Esophagus squamous epithelium (tissue), 5 donors: ENCODE results near the gene ARMC9. TPM values are rescaled to one million over a fixed set of nuclear protein-coding genes. Genes with fewer than 3 reads are reported as not detected.

Experiments
- DNase-seq: peaks from one replicate; lab custom pipeline; 2025; lab: John Stamatoyannopoulos, UW
- H3K27ac ChIP-seq, 4 donors: fragments of 200-600 bp; sonication (generic); one replicate each; pipeline ENCODE4 v1.5.1; 2016 to 2019; ENCODE audit warnings: mild to moderate bottlenecking in 1 of 4
- H3K27me3 ChIP-seq, 4 donors: fragments of 200-600 bp; sonication (generic); 1 replicate in 3 of 4; 2 replicates in 1 of 4; pipeline versions ENCODE4 v1.5.1 to v1.6.0; 2017 to 2021; ENCODE audit warnings: antibody characterized with exemption in 1 of 4
- H3K36me3 ChIP-seq, 3 donors: fragments of 200-600 bp; sonication (generic); one replicate each; pipeline ENCODE4 v1.5.1; 2016 to 2019
- H3K4me1 ChIP-seq, 3 donors: fragments of 200-600 bp; sonication (generic); one replicate each; pipeline ENCODE4 v1.5.1; 2017 to 2019
- H3K4me3 ChIP-seq, 4 donors: fragments of 200-600 bp; sonication (generic); 1 replicate in 3 of 4; 2 replicates in 1 of 4; pipeline ENCODE4 v1.5.1; 2016 to 2019; ENCODE audit warnings: mild to moderate bottlenecking in 2 of 4, moderate library complexity in 1 of 4
- H3K9me3 ChIP-seq, 3 donors: fragments of 200-600 bp; sonication (generic); one replicate each; pipeline ENCODE4 v1.5.1; 2016 to 2019
- POLR2A ChIP-seq, 4 donors: fragments of 450-650 bp; IDR thresholded peaks; one replicate each; pipeline ENCODE4 v1.6.1; 2017; ENCODE audit warnings: antibody characterized with exemption in 4 of 4, mild to moderate bottlenecking in 4 of 4, moderate library complexity in 3 of 4
- WGBS, 2 donors: methylation state at CpG; one replicate each; pipeline ENCODE4 v1.1.5; 2018; 5-methylcytosine and 5-hydroxymethylcytosine counted together
- intact Hi-C: fragments of 100-400 bp; cut with DNase I; formaldehyde crosslinking; loops from one replicate; pipeline ENCODE4 v1.15.0; 2022
- total RNA-seq, 4 donors: library from RNA; depleted of rRNA; stranded (reverse); fragments of >200 nt; gene quantifications; one replicate each; pipeline ENCODE4 v1.1.0, GENCODE V29; 2016
- TF ChIP-seq, protein P1 (sequence below), 6 experiments: fragments of 450-650 bp in 4 of 6; fragments of 200-600 bp in 2 of 6; sonication (generic) in 2 of 6; IDR thresholded peaks; one replicate each; pipeline ENCODE4 v1.5.1; 2016 to 2019; ENCODE audit warnings: antibody characterized with exemption in 6 of 6, mild to moderate bottlenecking in 4 of 6, moderate library complexity in 4 of 6
- donor health status: DM: yes; HTN: yes; CAD: no.

ARMC9 gene
- total RNA-seq, 4 donors from 2014 or later: 2.1 to 13.9 (median 3.9) TPM

DNA sequence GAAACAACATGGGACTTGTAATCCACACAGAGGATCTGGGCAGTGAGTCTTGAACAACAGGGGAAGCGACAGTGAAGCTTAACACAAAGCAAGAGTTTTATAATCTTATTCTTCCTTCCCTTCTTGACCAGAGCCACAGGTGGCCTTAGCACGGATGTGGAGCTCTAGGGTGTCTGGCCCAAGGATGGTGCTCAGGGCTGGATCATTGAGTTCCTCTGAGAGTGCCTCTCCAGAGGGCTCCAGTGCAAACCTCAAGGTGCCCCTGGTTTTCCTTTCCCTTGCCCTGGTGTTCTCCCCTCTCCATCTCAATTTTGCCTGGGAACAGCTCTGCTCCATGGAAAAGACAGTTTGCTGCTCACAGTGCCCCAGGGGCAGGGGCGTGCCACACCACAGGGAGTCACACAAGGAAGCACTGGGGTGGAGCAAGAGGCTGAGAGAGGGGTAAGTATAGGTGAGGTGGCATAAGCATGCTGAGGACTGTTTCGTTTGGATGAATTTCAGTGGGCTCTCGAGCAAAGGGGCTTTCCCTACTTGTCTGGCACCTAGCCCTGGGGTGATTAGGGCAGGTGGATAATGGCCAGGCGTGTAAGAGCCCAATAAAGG lies 108.5 kb downstream of the ARMC9 start:
- no peaks in the 10 kb centered on the region for H3K27me3 ChIP-seq
- peaks cover 0 to 5% (median 0%) of the 10 kb centered on the region in 3 donors for H3K4me1 ChIP-seq
- no peaks in the 10 kb centered on the region for H3K9me3 ChIP-seq
- H3K27ac ChIP-seq: no peak overlapping the region
- intact Hi-C loops: no loop called here
- WGBS, 2 donors: 53 to 71% methylated on average over 4 to 5 of the region's 6 CpGs
- no peak for DNase-seq
- TF ChIP-seq POLR2A (IDR thresholded peaks at IDR 0.05): no peak
- TF ChIP-seq, protein P1, sequence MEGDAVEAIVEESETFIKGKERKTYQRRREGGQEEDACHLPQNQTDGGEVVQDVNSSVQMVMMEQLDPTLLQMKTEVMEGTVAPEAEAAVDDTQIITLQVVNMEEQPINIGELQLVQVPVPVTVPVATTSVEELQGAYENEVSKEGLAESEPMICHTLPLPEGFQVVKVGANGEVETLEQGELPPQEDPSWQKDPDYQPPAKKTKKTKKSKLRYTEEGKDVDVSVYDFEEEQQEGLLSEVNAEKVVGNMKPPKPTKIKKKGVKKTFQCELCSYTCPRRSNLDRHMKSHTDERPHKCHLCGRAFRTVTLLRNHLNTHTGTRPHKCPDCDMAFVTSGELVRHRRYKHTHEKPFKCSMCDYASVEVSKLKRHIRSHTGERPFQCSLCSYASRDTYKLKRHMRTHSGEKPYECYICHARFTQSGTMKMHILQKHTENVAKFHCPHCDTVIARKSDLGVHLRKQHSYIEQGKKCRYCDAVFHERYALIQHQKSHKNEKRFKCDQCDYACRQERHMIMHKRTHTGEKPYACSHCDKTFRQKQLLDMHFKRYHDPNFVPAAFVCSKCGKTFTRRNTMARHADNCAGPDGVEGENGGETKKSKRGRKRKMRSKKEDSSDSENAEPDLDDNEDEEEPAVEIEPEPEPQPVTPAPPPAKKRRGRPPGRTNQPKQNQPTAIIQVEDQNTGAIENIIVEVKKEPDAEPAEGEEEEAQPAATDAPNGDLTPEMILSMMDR (IDR thresholded peaks at IDR 0.05): no peak
- H3K4me3 ChIP-seq: no peak overlapping the region
- H3K36me3 ChIP-seq: no peaks in the 10 kb centered on the region

DNA sequence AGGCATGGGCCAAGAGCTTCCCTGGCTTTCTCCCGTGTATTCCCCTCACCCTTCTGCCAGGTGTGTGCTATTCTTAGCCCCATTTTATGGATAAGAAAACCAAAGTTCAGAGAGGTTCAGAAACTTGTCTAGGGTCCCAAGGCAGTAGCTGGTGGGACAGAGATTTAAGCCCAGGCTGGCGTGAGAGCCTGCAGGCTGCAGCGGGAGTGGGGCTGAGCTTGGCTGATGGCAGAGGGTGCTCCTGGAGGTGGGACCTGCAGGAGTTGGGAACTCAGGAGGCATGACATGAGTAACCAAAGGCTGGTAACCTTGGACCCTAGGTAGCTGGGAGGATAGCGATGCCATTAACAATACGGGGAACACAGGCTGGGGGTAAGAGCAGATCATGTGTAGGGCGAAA lies 109.8 kb downstream of the ARMC9 start:
- Histone ChIP-seq H3K27ac (no peak overlapping the region), H3K4me3 (no peak overlapping the region), H3K36me3 (no peaks in the 10 kb centered on the region), H3K4me1 (peaks cover 0 to 5% (median 0%) of the 10 kb centered on the region in 3 donors), H3K9me3 (no peaks in the 10 kb centered on the region), H3K27me3 (no peaks in the 10 kb centered on the region)
- no peak for TF ChIP-seq POLR2A (IDR thresholded peaks at IDR 0.05)
- TF ChIP-seq, protein P1 (IDR thresholded peaks at IDR 0.05): no peak
- no peak for DNase-seq
- 97 to 100% methylated on average over 3 to 6 of the region's 6 CpGs for WGBS, 2 donors
- intact Hi-C loops: no loop called here

DNA sequence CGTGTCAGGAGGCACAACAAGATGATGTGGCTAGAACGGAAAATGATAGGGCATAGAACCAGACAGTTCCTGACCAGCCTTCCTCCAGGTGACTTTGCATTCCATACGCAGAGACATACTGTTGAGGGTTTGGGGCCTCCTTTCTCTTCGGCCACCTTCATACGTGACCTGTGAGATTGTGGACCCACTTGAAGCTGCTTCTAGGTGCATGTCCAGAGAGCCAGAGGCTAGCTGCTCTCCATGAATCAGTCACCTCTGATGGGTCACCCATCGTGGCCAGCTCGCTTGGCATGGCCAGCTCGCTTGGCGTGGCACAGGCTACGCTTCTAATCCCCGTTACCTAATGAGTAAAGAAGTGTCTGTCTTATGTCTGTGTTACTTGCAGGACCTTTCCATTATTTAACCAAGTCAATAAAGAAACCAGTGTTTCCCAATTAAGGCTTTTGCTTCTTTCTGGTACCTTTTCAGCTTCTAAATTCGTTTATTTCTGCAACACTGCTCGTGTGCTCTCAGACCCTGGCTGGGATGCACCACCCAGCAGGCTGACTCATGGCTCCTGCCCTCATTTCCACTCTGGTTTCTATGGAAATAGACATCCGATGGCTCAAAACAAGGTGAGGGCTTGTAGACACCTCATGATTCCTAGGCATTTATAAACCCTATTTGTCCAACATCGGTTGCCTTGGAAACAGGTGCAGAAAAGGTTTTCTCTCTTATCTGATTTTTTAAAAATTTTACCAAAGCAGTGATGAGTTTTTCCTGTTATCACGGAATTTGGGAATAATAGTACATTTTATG lies 110.4 kb downstream of the ARMC9 start:
- no peak overlapping the region for H3K27ac ChIP-seq
- H3K27me3 ChIP-seq: no peaks in the 10 kb centered on the region
- intact Hi-C loops: no loop called here
- no peaks in the 10 kb centered on the region for H3K9me3 ChIP-seq
- TF ChIP-seq, protein P1 (IDR thresholded peaks at IDR 0.05): no peak
- no peak for TF ChIP-seq POLR2A (IDR thresholded peaks at IDR 0.05)
- no peaks in the 10 kb centered on the region for H3K36me3 ChIP-seq
- DNase-seq: no peak
- no peak overlapping the region for H3K4me3 ChIP-seq
- H3K4me1 ChIP-seq: peaks cover 0 to 5% (median 0%) of the 10 kb centered on the region in 3 donors
- 86 to 89% methylated on average over 16 of the region's 16 CpGs for WGBS, 2 donors

DNA sequence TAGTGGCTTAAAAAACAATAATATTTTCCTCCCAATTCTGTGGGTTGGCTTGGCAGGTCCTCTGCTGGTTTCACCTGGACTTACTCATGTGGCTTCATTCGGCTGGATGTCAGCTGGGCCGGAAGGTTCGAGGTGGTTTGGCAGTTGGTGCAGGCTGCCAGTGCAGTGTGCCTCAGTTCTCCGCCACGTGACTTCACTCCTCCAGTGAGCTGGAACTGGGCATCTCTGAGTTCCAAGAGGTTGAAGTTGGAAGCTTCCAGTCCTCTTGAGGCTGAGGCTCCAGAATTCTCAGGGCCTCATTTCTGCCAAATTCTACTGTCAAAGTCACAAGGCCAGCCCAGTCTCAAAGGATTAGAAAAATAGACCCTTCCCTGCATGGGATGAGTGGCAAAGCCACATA lies 113.6 kb downstream of the ARMC9 start:
- 92% methylated on average over 2 of the region's 5 CpGs; no CpG with 5 or more reads in 1 of the 2 donors for WGBS, 2 donors
- DNase-seq: no peak
- H3K27ac ChIP-seq: no peak overlapping the region
- intact Hi-C loops: no loop called here
- no peak overlapping the region for H3K4me3 ChIP-seq
- peaks cover 0 to 2% (median 0%) of the 10 kb centered on the region in 3 donors for H3K4me1 ChIP-seq
- no peaks in the 10 kb centered on the region for H3K36me3 ChIP-seq
- TF ChIP-seq POLR2A (IDR thresholded peaks at IDR 0.05): no peak
- TF ChIP-seq, protein P1 (IDR thresholded peaks at IDR 0.05): no peak
- H3K27me3 ChIP-seq: no peaks in the 10 kb centered on the region
- no peaks in the 10 kb centered on the region for H3K9me3 ChIP-seq

DNA sequence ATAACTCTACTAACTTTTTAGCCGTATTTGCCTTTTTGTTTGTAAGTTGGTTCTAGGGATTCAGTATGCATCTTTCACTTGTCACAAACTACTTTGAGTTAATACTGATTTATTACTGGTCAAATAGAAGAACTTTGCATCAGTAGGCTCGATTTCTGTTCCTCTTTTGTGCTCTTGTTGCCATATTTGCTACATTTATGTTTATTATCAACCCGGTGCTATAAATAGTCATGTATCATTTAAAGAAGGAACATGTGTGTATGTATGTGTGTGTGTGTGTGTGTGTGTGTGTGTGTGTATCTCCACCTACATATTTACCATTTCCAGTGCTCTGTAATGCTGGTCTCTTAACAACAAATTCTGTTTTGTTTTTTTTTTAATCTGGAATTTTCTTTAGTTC lies 117.5 kb downstream of the ARMC9 start:
- Histone ChIP-seq H3K27me3 (no peaks in the 10 kb centered on the region), H3K36me3 (no peaks in the 10 kb centered on the region), H3K4me3 (no peak overlapping the region), H3K9me3 (no peaks in the 10 kb centered on the region), H3K27ac (no peak overlapping the region), H3K4me1 (peaks cover 0 to 5% (median 0%) of the 10 kb centered on the region in 3 donors)
- no peak for DNase-seq
- intact Hi-C loops: no loop called here
- TF ChIP-seq POLR2A (IDR thresholded peaks at IDR 0.05): no peak
- TF ChIP-seq, protein P1 (IDR thresholded peaks at IDR 0.05): no peak
- 79 to 82% methylated on average over 3 of the region's 3 CpGs for WGBS, 2 donors
